Smooth muscle cell (in vitro differentiated cells): ENCODE measurements around the gene CAND1. TPM values are rescaled to one million over a fixed set of nuclear protein-coding genes. Genes with fewer than 3 reads are reported as not detected.
A peak's percentile ranks its signal among the peaks of the same experiment; 100 is the strongest.

Experiments used
- DNase-seq: peaks from one replicate; lab custom pipeline; 2025; ENCODE audit not compliant: unreplicated experiment; lab: John Stamatoyannopoulos, UW
- H2AFZ ChIP-seq: fragments of 200-600 bp; sonication (generic); 2 replicates; pipeline ENCODE4 v1.6.0; 2016; ENCODE audit warnings: antibody characterized with exemption, low read depth, mild to moderate bottlenecking
- H3F3A ChIP-seq: fragments of 200-600 bp; sonication (generic); 2 replicates; pipeline ENCODE4 v1.6.0; 2017; ENCODE audit warnings: antibody characterized with exemption, low read depth
- H3K27ac ChIP-seq: fragments of 200-600 bp; sonication (generic); 2 replicates; pipeline ENCODE4 v1.5.1; 2016; ENCODE audit warnings: low read depth, mild to moderate bottlenecking
- H3K27me3 ChIP-seq: fragments of 200-600 bp; sonication (generic); 2 replicates; pipeline ENCODE4 v1.6.1; 2016; ENCODE audit warnings: low read depth, mild to moderate bottlenecking
- H3K36me3 ChIP-seq: fragments of 200-600 bp; sonication (generic); 2 replicates; pipeline ENCODE4 v1.5.1; 2016; ENCODE audit warnings: low read depth
- H3K4me1 ChIP-seq: fragments of 200-600 bp; sonication (generic); 2 replicates; pipeline ENCODE4 v1.5.1; 2016; ENCODE audit warnings: low read depth
- H3K4me2 ChIP-seq: fragments of 200-600 bp; sonication (generic); 2 replicates; pipeline ENCODE4 v1.6.0; 2016; ENCODE audit warnings: mild to moderate bottlenecking
- H3K4me3 ChIP-seq: fragments of 200-600 bp; sonication (generic); 2 replicates; pipeline ENCODE4 v1.5.1; 2016; ENCODE audit warnings: mild to moderate bottlenecking
- H3K79me2 ChIP-seq: fragments of 200-600 bp; sonication (generic); 2 replicates; pipeline ENCODE4 v1.6.0; 2016; ENCODE audit warnings: low read depth, mild to moderate bottlenecking
- H3K9ac ChIP-seq: fragments of 200-600 bp; sonication (generic); 2 replicates; pipeline ENCODE4 v1.6.0; 2016; ENCODE audit warnings: low read depth
- H3K9me3 ChIP-seq: fragments of 200-600 bp; sonication (generic); replicated peaks from 2 replicates; pipeline ENCODE4 v1.5.1; 2016; ENCODE audit warnings: low read depth
- H4K20me1 ChIP-seq: fragments of 200-600 bp; sonication (generic); 2 replicates; pipeline ENCODE4 v1.6.0; 2016; ENCODE audit warnings: low read depth
- CTCF ChIP-seq: fragments of 200-600 bp; sonication (generic); IDR thresholded peaks from 2 replicates; pipeline ENCODE4 v1.5.1; 2017; ENCODE audit warnings: borderline replicate concordance, mild to moderate bottlenecking, antibody characterized with exemption; ENCODE audit not compliant: insufficient read depth, poor library complexity, severe bottlenecking
- WGBS: methylation state at CpG from one replicate; pipeline ENCODE4 v1.1.7; 2016; ENCODE audit warnings: low lambda C conversion rate; 5-methylcytosine and 5-hydroxymethylcytosine counted together
- polyA plus RNA-seq: library from polyadenylated mRNA; unstranded; fragments of >200 nt; fragmentation: Nextera tagmentation; extraction: Ambion mirVana; gene quantifications from 2 replicates; pipeline ENCODE4 v1.2.1, GENCODE V29; 2016
- total RNA-seq: library from RNA; depleted of rRNA; stranded (reverse); fragments of >200 nt; gene quantifications from 2 replicates; pipeline ENCODE4 v1.2.3, GENCODE V29; 2014

CAND1 gene
- total and polyA plus RNA-seq, 2 experiments from 2014 or later = 122 to 123 TPM

DNA sequence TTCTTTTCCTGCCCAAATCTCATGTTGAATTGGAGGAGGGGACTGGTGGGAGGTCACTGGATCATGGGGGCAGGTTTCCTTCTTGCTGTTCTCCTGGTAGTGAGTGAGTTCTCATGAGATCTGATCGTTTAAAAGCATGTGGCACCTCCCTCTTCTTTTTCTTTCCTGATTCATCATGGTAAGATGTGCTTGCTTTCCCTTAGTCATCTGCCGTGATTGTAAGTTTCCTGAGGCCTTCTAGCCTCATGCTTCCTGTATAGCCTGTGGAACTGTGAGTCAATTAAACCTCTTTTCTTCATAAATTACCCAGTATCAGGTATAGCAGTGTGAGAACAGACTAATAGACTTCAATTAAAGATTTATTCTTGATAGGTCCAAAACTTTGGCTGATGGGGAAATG lies 83.5 kb downstream of the CAND1 start:
- no peaks in the 10 kb centered on the region for H3K27me3 ChIP-seq
- peaks cover 12% of the 10 kb centered on the region for H3F3A ChIP-seq
- H3K4me2 ChIP-seq = no peak overlapping the region
- no peak overlapping the region for H3K27ac ChIP-seq
- peaks cover 16% of the 10 kb centered on the region for H3K4me1 ChIP-seq
- no peaks in the 10 kb centered on the region for H3K79me2 ChIP-seq
- TF ChIP-seq CTCF = no peak
- H3K36me3 ChIP-seq = no peaks in the 10 kb centered on the region
- WGBS = 64% methylated on average over 2 of the region's 2 CpGs
- H4K20me1 ChIP-seq = no peaks in the 10 kb centered on the region
- H3K4me3 ChIP-seq = no peak overlapping the region
- DNase-seq = no peak
- H3K9me3 ChIP-seq = no peaks in the 10 kb centered on the region
- H3K9ac ChIP-seq = no peak overlapping the region
- no peak overlapping the region for H2AFZ ChIP-seq

DNA sequence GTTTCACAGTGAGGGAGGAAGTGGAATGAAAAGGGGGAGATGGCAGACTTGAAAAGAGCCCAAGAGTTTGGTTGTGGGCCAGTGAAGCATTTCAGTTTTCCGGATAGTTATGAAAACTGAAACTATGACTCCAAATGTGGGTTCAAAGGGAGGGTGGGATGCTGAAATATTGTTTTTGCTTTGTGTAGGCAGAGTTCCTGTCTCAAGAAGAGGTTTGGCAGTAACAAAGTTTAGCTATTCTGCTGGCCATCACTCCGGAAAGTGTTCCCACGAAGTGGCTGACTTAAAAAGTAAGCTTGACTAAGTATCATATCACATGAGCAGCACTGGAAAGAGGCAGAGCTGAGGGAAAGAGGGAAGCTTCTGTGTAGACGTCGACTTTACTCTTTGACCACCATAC lies 85.2 kb downstream of the CAND1 start:
- Histone ChIP-seq H2AFZ (no peak overlapping the region), H3K9ac (peak overlapping the region; percentile 7), H3F3A (peaks cover 16% of the 10 kb centered on the region), H3K4me1 (peaks cover 16% of the 10 kb centered on the region), H3K4me3 (no peak overlapping the region), H3K4me2 (peak overlapping the region; percentile 80), H3K9me3 (no peaks in the 10 kb centered on the region), H3K27me3 (no peaks in the 10 kb centered on the region), H3K36me3 (no peaks in the 10 kb centered on the region), H4K20me1 (no peaks in the 10 kb centered on the region), H3K79me2 (no peaks in the 10 kb centered on the region), H3K27ac (peak overlapping the region; percentile 82)
- DNase-seq = no peak
- WGBS = 34% methylated on average over 5 of the region's 5 CpGs
- TF ChIP-seq CTCF = no peak

GRCh38 chr12:67354966-67355365 lies 85.8 kb downstream of the CAND1 start:
- no peaks in the 10 kb centered on the region for H3K9me3 ChIP-seq
- no peaks in the 10 kb centered on the region for H3K36me3 ChIP-seq
- H3K27ac ChIP-seq = peak overlapping the region; percentile 82
- no peak for DNase-seq
- no peaks in the 10 kb centered on the region for H3K27me3 ChIP-seq
- H3K9ac ChIP-seq = peak overlapping the region; percentile 7
- no peak for TF ChIP-seq CTCF
- H3K4me3 ChIP-seq = no peak overlapping the region
- H4K20me1 ChIP-seq = no peaks in the 10 kb centered on the region
- peaks cover 21% of the 10 kb centered on the region for H3F3A ChIP-seq
- no peak overlapping the region for H2AFZ ChIP-seq
- peak overlapping the region; percentile 80 for H3K4me2 ChIP-seq
- WGBS = 21% methylated on average over 1 of the region's 1 CpG
- no peaks in the 10 kb centered on the region for H3K79me2 ChIP-seq
- peaks cover 16% of the 10 kb centered on the region for H3K4me1 ChIP-seq
